HCT116 (cell line): ENCODE results near the gene CCNB2. TPM values are rescaled to one million over a fixed set of nuclear protein-coding genes. Genes with fewer than 3 reads are reported as not detected.
A peak's percentile ranks its signal among the peaks of the same experiment; 100 is the strongest.
"Not testable (repeated sequence)": the region's sequence is repeated elsewhere in the genome, so short reads cannot be mapped to it uniquely, and the experiment has no call there.

Source experiments
- ATAC-seq: fragments of 200-7000 bp; cut with Tn5 transposase; 2 replicates; pipeline ENCODE4 v1.9.1; 2020; ENCODE audit warnings: mild to moderate bottlenecking, moderate library complexity
- BruUV-seq: library from RNA; stranded (reverse); fragments of 400-500 nt; replicated peaks from 2 replicates; lab custom pipeline; 2021; lab: Mats Ljungman, UMichigan
- CTCF ChIA-PET: fragments of 300-600 bp; sonication (Branson Sonifier 250); formaldehyde crosslinking; loops from one replicate; lab custom pipeline; 2021; ENCODE audit warnings: antibody characterized with exemption; lab: Charles Lee
- POLR2A ChIA-PET: fragments of 300-600, 350-600 bp; sonication (Branson Sonifier 250); formaldehyde crosslinking; loops from one replicate; lab custom pipeline; 2021; ENCODE audit warnings: antibody characterized with exemption; lab: Charles Lee
- RAD21 ChIA-PET, 2 experiments: fragments of 300-600 bp; sonication (Branson Sonifier 250); formaldehyde crosslinking; loops; one replicate each; lab custom pipeline; 2023; ENCODE audit warnings: low total read pairs in 2 of 2; ENCODE audit not compliant: uncharacterized antibody in 2 of 2, unreplicated experiment in 2 of 2, low non-redundant PET in 1 of 2; lab: Charles Lee
- DNase-seq: peaks from one replicate; pipeline ENCODE4 v3.0.0-alpha.2; 2010; ENCODE audit warnings: low read depth, low spot score
- H2AFZ ChIP-seq: fragments of 200-600 bp; shearing (Covaris generic), sonication (generic); 2 replicates; pipeline ENCODE4 v1.6.1; 2017; ENCODE audit warnings: low read depth, mixed run types, mixed read lengths, antibody characterized with exemption, low read length; ENCODE audit not compliant: poor library complexity, severe bottlenecking
- H3K27ac ChIP-seq: 2 replicates; pipeline ENCODE4 v1.5.1; 2012; ENCODE audit warnings: low read depth, low read length
- H3K27me3 ChIP-seq: fragments of 200-600 bp; sonication (generic); 2 replicates; pipeline ENCODE4 v1.6.1; 2016; ENCODE audit warnings: mixed run types, low read length, mixed read lengths; ENCODE audit not compliant: insufficient read depth
- H3K36me3 ChIP-seq, 2 experiments: fragments of 200-500 bp in 1 of 2; fragments of 200-600 bp in 1 of 2; sonication (Bioruptor generic) in 1 of 2; sonication (generic) in 1 of 2; 2 replicates each; pipeline versions ENCODE4 v1.5.1 to v1.6.1; 2014 to 2016; ENCODE audit warnings: low read length in 2 of 2, inconsistent platforms in 1 of 2, mixed read lengths in 1 of 2, mixed run types in 1 of 2; ENCODE audit not compliant: insufficient read depth in 2 of 2, control insufficient read depth in 1 of 2
- H3K4me1 ChIP-seq, 2 experiments: fragments of 200-600 bp in 1 of 2; sonication (generic) in 1 of 2; 2 replicates each; pipeline versions ENCODE4 v1.5.1 to v1.6.1; 2012 to 2017; ENCODE audit warnings: low read length in 2 of 2, inconsistent platforms in 1 of 2, mild to moderate bottlenecking in 1 of 2, mixed read lengths in 1 of 2, mixed run types in 1 of 2, moderate library complexity in 1 of 2; ENCODE audit not compliant: insufficient read depth in 2 of 2, control insufficient read depth in 1 of 2
- H3K4me2 ChIP-seq: fragments of 200-600 bp; sonication (generic); 2 replicates; pipeline ENCODE4 v1.6.1; 2017; ENCODE audit warnings: mixed run types, low read length, mixed read lengths
- H3K4me3 ChIP-seq, 2 experiments: fragments of 200-600 bp in 1 of 2; sonication (generic) in 1 of 2; replicated peaks in 1 of 2; 2 replicates each; pipeline ENCODE4 v1.5.1; 2011 to 2016; ENCODE audit warnings: low read length in 2 of 2, control low read depth in 1 of 2, low read depth in 1 of 2, mild to moderate bottlenecking in 1 of 2, mixed read lengths in 1 of 2, mixed run types in 1 of 2
- H3K79me2 ChIP-seq: fragments of 200-600 bp; sonication (generic); 2 replicates; pipeline ENCODE4 v1.6.1; 2017; ENCODE audit warnings: mild to moderate bottlenecking, mixed run types, low read length, moderate library complexity, mixed read lengths; ENCODE audit not compliant: insufficient read depth
- H3K9ac ChIP-seq: fragments of 200-600 bp; sonication (generic); 2 replicates; pipeline ENCODE4 v1.6.1; 2016; ENCODE audit warnings: low read length, mixed read lengths
- H3K9me2 ChIP-seq: fragments of 200-600 bp; sonication (generic), shearing (Covaris generic); 2 replicates; pipeline ENCODE4 v1.6.1; 2017; ENCODE audit warnings: mixed run types, mild to moderate bottlenecking, moderate library complexity; ENCODE audit not compliant: insufficient read depth
- H3K9me3 ChIP-seq, 2 experiments: fragments of 200-500 bp in 1 of 2; fragments of 200-600 bp in 1 of 2; sonication (Bioruptor generic) in 1 of 2; sonication (generic) in 1 of 2; 2 replicates each; pipeline ENCODE4 v1.6.1; 2014 to 2017; ENCODE audit warnings: low read length in 2 of 2, mixed read lengths in 2 of 2, inconsistent platforms in 1 of 2, low read depth in 1 of 2, mild to moderate bottlenecking in 1 of 2, mixed run types in 1 of 2, moderate library complexity in 1 of 2; ENCODE audit not compliant: control insufficient read depth in 1 of 2, insufficient read depth in 1 of 2
- H4K20me1 ChIP-seq: fragments of 200-600 bp; sonication (generic), shearing (Covaris generic); 2 replicates; pipeline ENCODE4 v1.6.1; 2017; ENCODE audit warnings: mixed run types, mild to moderate bottlenecking, moderate library complexity; ENCODE audit not compliant: insufficient read depth
- CBX3 ChIP-seq: IDR thresholded peaks from 2 replicates; pipeline ENCODE4 v1.6.1; 2012; ENCODE audit warnings: low read depth
- CEBPB ChIP-seq: IDR thresholded peaks from 2 replicates; pipeline ENCODE4 v1.6.1; 2012; ENCODE audit warnings: low read depth
- EGR1 ChIP-seq: IDR thresholded peaks from 2 replicates; pipeline ENCODE4 v1.6.1; 2012; ENCODE audit warnings: low read depth
- EZH2phosphoT487 ChIP-seq: fragments of 200-600 bp; IDR thresholded peaks from 2 replicates; pipeline ENCODE4 v1.6.1; 2018; ENCODE audit warnings: antibody characterized with exemption, borderline replicate concordance
- FOSL1 ChIP-seq: IDR thresholded peaks from 2 replicates; pipeline ENCODE4 v1.6.1; 2012; ENCODE audit warnings: low read depth
- POLR2AphosphoS5 ChIP-seq: IDR thresholded peaks from 2 replicates; pipeline ENCODE4 v1.6.1; 2011; ENCODE audit warnings: mild to moderate bottlenecking, low read depth, low read length, moderate library complexity
- SIN3A ChIP-seq: IDR thresholded peaks from 2 replicates; pipeline ENCODE4 v1.6.1; 2012; ENCODE audit warnings: low read depth
- SRF ChIP-seq: IDR thresholded peaks from 2 replicates; pipeline ENCODE4 v1.6.1; 2012; ENCODE audit warnings: low read depth
- TCF7L2 ChIP-seq: IDR thresholded peaks from 2 replicates; pipeline ENCODE4 v1.7.0; 2011; ENCODE audit warnings: borderline replicate concordance, inconsistent platforms; ENCODE audit not compliant: insufficient read depth, insufficient read length; ENCODE audit errors: extremely low read depth
- ZBTB33 ChIP-seq: IDR thresholded peaks from 2 replicates; pipeline ENCODE4 v1.6.1; 2011; ENCODE audit warnings: mild to moderate bottlenecking, low read length, moderate library complexity; ENCODE audit not compliant: insufficient replicate concordance; ENCODE audit errors: extremely low read depth
- ZNF274 ChIP-seq: fragments of 200-500 bp; sonication (Bioruptor generic); IDR thresholded peaks from 2 replicates; pipeline ENCODE4 v1.6.1; 2014; ENCODE audit warnings: mild to moderate bottlenecking, low read depth, low read length, inconsistent platforms
- intact Hi-C: fragments of 100-400 bp; cut with micrococcal nuclease; formaldehyde crosslinking; loops from 2 replicates; pipeline ENCODE4 v1.10.0; 2022
- total RNA-seq: library from RNA; stranded (reverse); gene quantifications from one replicate; pipeline ENCODE4 v1.2.1, GENCODE V29; 2021; ENCODE audit not compliant: unreplicated experiment

Gene CCNB2
- total RNA-seq, 1 experiment from 2014 or later: 88.7 TPM

GRCh38 chr15:59125683-59126082, 20.7 kb downstream of the CCNB2 start:
- H3K9me3 ChIP-seq, H3K4me2 ChIP-seq, DNase-seq, H3K27ac ChIP-seq, H3K27me3 ChIP-seq, H3K4me1 ChIP-seq, H3K9ac ChIP-seq, H2AFZ ChIP-seq, intact Hi-C loops, H3K9me2 ChIP-seq, BruUV-seq, ATAC-seq, POLR2A ChIA-PET, RAD21 ChIA-PET, H4K20me1 ChIP-seq, H3K4me3 ChIP-seq: not testable (repeated sequence)
- Histone ChIP-seq H3K36me3 (peaks cover 13 to 31% of the 10 kb centered on the region in 2 experiments), H3K79me2 (peaks cover 41% of the 10 kb centered on the region)
- CTCF ChIA-PET: interaction anchor here (0.8 kb wide), 1 partner anchor 146 kb away, joined by 4 read pairs; no protein-coding TSS in a partner anchor

- POLR2A ChIA-PET, RAD21 ChIA-PET, H3K27ac ChIP-seq, CTCF ChIA-PET, H3K27me3 ChIP-seq, H2AFZ ChIP-seq, H3K4me1 ChIP-seq, DNase-seq, H3K9me3 ChIP-seq, ATAC-seq, H3K4me2 ChIP-seq, H3K9me2 ChIP-seq, intact Hi-C loops, H4K20me1 ChIP-seq, H3K4me3 ChIP-seq, H3K9ac ChIP-seq: not testable (repeated sequence)
- BruUV-seq: TSS peak; percentile 7
- Histone ChIP-seq H3K79me2 (peaks cover 45% of the 10 kb centered on the region), H3K36me3 (peaks cover 11 to 36% of the 10 kb centered on the region in 2 experiments)
Observed at GRCh38 chr15:59127255-59127654, 22.3 kb downstream of the CCNB2 start.

- ATAC-seq (no peak), DNase-seq (no peak)
- Histone ChIP-seq H3K4me1 (no peaks in the 10 kb centered on the region), H3K79me2 (peaks cover 43% of the 10 kb centered on the region), H2AFZ (no peak overlapping the region), H3K9me2 (no peaks in the 10 kb centered on the region), H3K36me3 (peaks cover 17 to 29% of the 10 kb centered on the region in 2 experiments; a peak in 3 of 4 replicates), H3K27me3 (no peaks in the 10 kb centered on the region), H3K9ac (no peak overlapping the region), H3K27ac (no peak overlapping the region), H4K20me1 (no peaks in the 10 kb centered on the region), H3K4me3 (no peak overlapping the region), H3K4me2 (no peak overlapping the region), H3K9me3 (no peaks in the 10 kb centered on the region; a peak in 1 of 4 replicates)
- no TSS peak for BruUV-seq
- CTCF ChIA-PET: no interaction called here
- intact Hi-C loops: loop anchor here (10.0 kb wide), 1 partner anchor 907 kb away; no protein-coding TSS in a partner anchor
- RAD21 ChIA-PET: no interaction called here
- POLR2A ChIA-PET: no interaction called here
- TF ChIP-seq FOSL1 (no peak), CBX3 (no peak), EGR1 (no peak), EZH2phosphoT487 (no peak), ZNF274 (no peak), POLR2AphosphoS5 (no peak), ZBTB33 (no peak), SRF (no peak), SIN3A (no peak), CEBPB (no peak), TCF7L2 (no peak)
Observed at GRCh38 chr15:59131456-59131855, 26.5 kb downstream of the CCNB2 start.
